Occipital lobe (tissue), 2 donors: Measurements from ENCODE around the gene PIANP. TPM values are rescaled to one million over a fixed set of nuclear protein-coding genes. Genes with fewer than 3 reads are reported as not detected.

ENCODE experiments used
- DNase-seq: peaks from one replicate; lab custom pipeline; 2025; lab: John Stamatoyannopoulos, UW
- total RNA-seq: library from RNA; depleted of rRNA; stranded (reverse); fragments of >200 nt; gene quantifications from one replicate; pipeline ENCODE4 v1.2.3, GENCODE V29; 2014

PIANP gene
- total RNA-seq, 1 donor from 2014 or later: 1.2 TPM

- no peak for DNase-seq
Observed at GRCh38 chr12:6703631-6704030, 3.0 kb upstream of the PIANP start.

GRCh38 chr12:6701078-6701768, 608 bp upstream of the PIANP start:
- DNase-seq: no peak

- DNase-seq: no peak
Observed at GRCh38 chr12:6699989-6700645, 498 bp downstream of the PIANP start.

- DNase-seq: no peak
Observed at GRCh38 chr12:6699259-6699988, 1.2 kb downstream of the PIANP start.

GRCh38 chr12:6698352-6699046, 2.1 kb downstream of the PIANP start:
- DNase-seq: no peak

GRCh38 chr12:6697584-6698351, 2.8 kb downstream of the PIANP start:
- no peak for DNase-seq

- no peak for DNase-seq
Observed at GRCh38 chr12:6696690-6697583, 3.7 kb downstream of the PIANP start.

GRCh38 chr12:6695313-6696045, 5.1 kb downstream of the PIANP start:
- DNase-seq: no peak

GRCh38 chr12:6694701-6695100, 5.9 kb downstream of the PIANP start:
- DNase-seq: no peak

GRCh38 chr12:6693832-6694355, 6.7 kb downstream of the PIANP start:
- DNase-seq: no peak

- no peak for DNase-seq
Observed at GRCh38 chr12:6692888-6693287, 7.7 kb downstream of the PIANP start.

- DNase-seq: no peak
Observed at GRCh38 chr12:6691473-6691872, 9.1 kb downstream of the PIANP start.

GRCh38 chr12:6688999-6689882, 11.4 kb downstream of the PIANP start, which contains the start of gene ZNF384:
ZNF384 (minus strand) TSS chr12:6689375; CDS start chr12:6679520, 9,855 bp downstream.
- DNase-seq: peak; percentile 99

- DNase-seq: no peak
Observed at GRCh38 chr12:6688543-6688998, 12.0 kb downstream of the PIANP start.

GRCh38 chr12:6685814-6686213, 14.8 kb downstream of the PIANP start:
- DNase-seq: no peak

GRCh38 chr12:6684609-6685008, 16.0 kb downstream of the PIANP start:
- no peak for DNase-seq

GRCh38 chr12:6676962-6677361, 23.7 kb downstream of the PIANP start:
- DNase-seq: no peak

- no peak for DNase-seq
Observed at GRCh38 chr12:6672143-6672542, 28.5 kb downstream of the PIANP start.
